Measurements from ENCODE around the gene ROM1. TPM values are rescaled to one million over a fixed set of nuclear protein-coding genes. Genes with fewer than 3 reads are reported as not detected.

ROM1 gene
- total and polyA plus RNA-seq, 2 donors (not counting 3 experiments of a cell fraction or from before 2014, with no cell fraction given), result 5.3 to 8.8 TPM

DNA sequence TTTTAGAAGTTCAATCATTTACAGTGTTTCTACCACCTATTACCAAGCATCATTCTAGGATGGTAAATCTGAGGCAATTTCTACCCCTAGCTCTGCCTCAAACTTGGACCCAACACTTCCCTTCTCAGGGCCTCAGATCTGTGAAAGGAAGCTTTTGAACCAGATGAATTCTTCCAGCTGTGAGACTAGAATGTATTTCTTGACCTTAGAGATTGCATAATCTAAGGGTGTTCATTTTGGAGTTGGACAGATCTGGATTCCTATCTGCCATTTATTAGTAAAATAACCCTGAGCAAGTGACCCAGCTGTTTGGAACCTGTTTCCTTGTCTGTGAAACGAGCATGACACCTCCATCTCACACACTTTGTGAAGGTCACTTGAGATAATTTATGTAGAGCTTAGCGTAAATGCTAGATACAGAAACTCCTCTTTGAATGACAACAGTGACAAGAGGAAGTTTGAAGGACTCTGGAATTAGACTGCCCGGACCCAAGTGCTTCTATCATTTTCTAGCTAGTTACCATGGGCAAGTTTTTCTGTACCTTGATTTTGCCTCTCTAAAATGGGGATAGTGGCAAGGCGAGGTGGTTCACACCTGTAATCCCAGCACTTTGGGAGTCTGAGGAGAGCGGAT, 43.9 kb downstream of the ROM1 start:
- H3K27ac ChIP-seq (ENCODE audit: insufficient read depth, low read depth, low read length), result no peak overlapping the region
- dilution Hi-C loops (cut with MboI; ENCODE audit: extremely low pct_ligation_motif_present, low sequenced_read_pairs) (no loop called here), intact Hi-C loops (cut with micrococcal nuclease) (no loop called here)
- H3K79me2 ChIP-seq (ENCODE audit: control insufficient read depth, insufficient read depth, low read length), result peaks cover 11% of the 10 kb centered on the region
- DNase-seq (ENCODE audit: low read depth, low spot score) (no peak), FAIRE-seq (peak; percentile 47)
- TF ChIP-seq POLR2AphosphoS5 (IDR thresholded peaks at IDR 0.05; ENCODE audit: insufficient read depth, low read depth, low read length) (no peak), FOS (IDR thresholded peaks at IDR 0.05; ENCODE audit: borderline replicate concordance, insufficient read depth, low read length) (no peak), JUN (IDR thresholded peaks at IDR 0.05; ENCODE audit: borderline replicate concordance, insufficient read depth, insufficient read length, low read depth) (no peak), GATA2 (IDR thresholded peaks at IDR 0.05; ENCODE audit: insufficient read depth, insufficient read length, low read depth, low read length) (no peak), EZH2 (IDR thresholded peaks at IDR 0.05; ENCODE audit: borderline replicate concordance, low read depth, low read length, severe bottlenecking) (no peak), MYC (IDR thresholded peaks at IDR 0.05; ENCODE audit: low read depth, low read length) (no peak), POLR2A (IDR thresholded peaks at IDR 0.05; ENCODE audit: low read depth, low read length) (no peak)
- TF ChIP-seq, protein P1, sequence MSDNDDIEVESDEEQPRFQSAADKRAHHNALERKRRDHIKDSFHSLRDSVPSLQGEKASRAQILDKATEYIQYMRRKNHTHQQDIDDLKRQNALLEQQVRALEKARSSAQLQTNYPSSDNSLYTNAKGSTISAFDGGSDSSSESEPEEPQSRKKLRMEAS (IDR thresholded peaks at IDR 0.05; ENCODE audit: insufficient read depth, insufficient read length), result no peak
- TF ChIP-seq, protein P2, sequence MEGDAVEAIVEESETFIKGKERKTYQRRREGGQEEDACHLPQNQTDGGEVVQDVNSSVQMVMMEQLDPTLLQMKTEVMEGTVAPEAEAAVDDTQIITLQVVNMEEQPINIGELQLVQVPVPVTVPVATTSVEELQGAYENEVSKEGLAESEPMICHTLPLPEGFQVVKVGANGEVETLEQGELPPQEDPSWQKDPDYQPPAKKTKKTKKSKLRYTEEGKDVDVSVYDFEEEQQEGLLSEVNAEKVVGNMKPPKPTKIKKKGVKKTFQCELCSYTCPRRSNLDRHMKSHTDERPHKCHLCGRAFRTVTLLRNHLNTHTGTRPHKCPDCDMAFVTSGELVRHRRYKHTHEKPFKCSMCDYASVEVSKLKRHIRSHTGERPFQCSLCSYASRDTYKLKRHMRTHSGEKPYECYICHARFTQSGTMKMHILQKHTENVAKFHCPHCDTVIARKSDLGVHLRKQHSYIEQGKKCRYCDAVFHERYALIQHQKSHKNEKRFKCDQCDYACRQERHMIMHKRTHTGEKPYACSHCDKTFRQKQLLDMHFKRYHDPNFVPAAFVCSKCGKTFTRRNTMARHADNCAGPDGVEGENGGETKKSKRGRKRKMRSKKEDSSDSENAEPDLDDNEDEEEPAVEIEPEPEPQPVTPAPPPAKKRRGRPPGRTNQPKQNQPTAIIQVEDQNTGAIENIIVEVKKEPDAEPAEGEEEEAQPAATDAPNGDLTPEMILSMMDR (IDR thresholded peaks at IDR 0.05; ENCODE audit: extremely low read depth in 1 of 2, insufficient read depth in 1 of 2, low read depth in 1 of 2, low read length in 2 of 2), result no peak
- H3K4me2 ChIP-seq (ENCODE audit: insufficient read depth, low read length), result no peak overlapping the region
- ChIA-PET POLR2A (interaction anchor here (5.3 kb wide), 1 partner anchor 8 kb away, joined by 71 read pairs; the partner anchor contains the start of genes C11orf98 and CSKMT), CTCF (interaction anchor here (1.1 to 1.4 kb wide), 3 partner anchors 11 to 262 kb away, joined by 3 to 4 read pairs (median 3); partner anchors contain the start of gene TUT1)
- H3K4me1 ChIP-seq (ENCODE audit: control insufficient read depth, extremely low read depth, insufficient read depth, low read length), result no peaks in the 10 kb centered on the region
- H3K36me3 ChIP-seq (ENCODE audit: control insufficient read depth in 2 of 2, extremely low read depth in 1 of 2, insufficient read depth in 2 of 2, low read length in 2 of 2), result no peaks in the 10 kb centered on the region
- H3K27me3 ChIP-seq (ENCODE audit: control insufficient read depth in 2 of 2, insufficient read depth in 2 of 2, low read length in 2 of 2), result no peaks in the 10 kb centered on the region
- no peak overlapping the region for H3K9ac ChIP-seq (replicated peaks; ENCODE audit: extremely low read depth, insufficient read depth, low read length)
- H4K20me1 ChIP-seq (replicated peaks; ENCODE audit: control insufficient read depth, extremely low read depth, insufficient read depth, low read length), result no peaks in the 10 kb centered on the region
- H3K9me3 ChIP-seq (replicated peaks; ENCODE audit: control insufficient read depth, insufficient read depth, low read length), result no peaks in the 10 kb centered on the region
- no peaks in the 10 kb centered on the region for H3K9me1 ChIP-seq (replicated peaks; ENCODE audit: control insufficient read depth, extremely low read depth, insufficient read depth, low read length)
- H2AFZ ChIP-seq (ENCODE audit: low read depth, low read length), result no peak overlapping the region
- no TSS peak for BruUV-seq (replicated peaks)
- H3K4me3 ChIP-seq (replicated peaks in 1 of 3; ENCODE audit: insufficient read depth in 1 of 3, low read depth in 1 of 3, low read length in 3 of 3), result no peak overlapping the region

Measured in endothelial cell of umbilical vein (primary cell).